ENCODE measurements around the gene RBBP4. TPM values are rescaled to one million over a fixed set of nuclear protein-coding genes. Genes with fewer than 3 reads are reported as not detected.
A peak's percentile ranks its signal among the peaks of the same experiment; 100 is the strongest.

The RBBP4 gene
- total and polyA plus RNA-seq, 2 of the 13 experiments (the other 11 are each of a cell fraction or from before 2014, with no cell fraction given), result 64.4 to 166 TPM

GRCh38 chr1:32733582-32734321 lies 82.7 kb downstream of the RBBP4 start (continued):
- TF ChIP-seq STAG1 (CRISPR knock-in tag; IDR thresholded peaks at IDR 0.05), result 0 out of 2 replicates have a peak, but pooled peaks have one; percentile 4
- TF ChIP-seq PAXIP1 (CRISPR knock-in tag; conservative IDR thresholded peaks at IDR 0.05), result peak; percentile 21; the same call in 1 of the 2 replicates
- peak; percentile 98 for TF ChIP-seq TFAP4 (IDR thresholded peaks at IDR 0.05; ENCODE audit: borderline replicate concordance, low read depth)

Small RNAs within 50 kb of the gene (small RNA-seq; reads per million reads assigned to genes)
- gene RF00019 (ENCODE audit: insufficient read depth in 2 of 3, insufficient read length in 3 of 3, low read depth in 2 of 3, low replicate concordance in 1 of 3), result 0 reads per million in 3 experiments

Other genes with a start within 250 kb of the RBBP4 start
- gene ZBTB8B, start 186.1 kb upstream of the RBBP4 start, total RNA-seq (2016; rRNA removed; fragmentation: Illumina TruSeq; extraction: Trizol), result 0.01 and 0.02 TPM in 2 replicates
- under 0.01 TPM in 1 of 2 replicates, not detected in the other for gene ZBTB8B, start 186.1 kb upstream of the RBBP4 start, polyA plus RNA-seq (2011; rRNA removed)
- 3.7 and 4.7 TPM in 2 replicates for gene ZBTB8A, start 111.8 kb upstream of the RBBP4 start, total RNA-seq (2016; rRNA removed; fragmentation: Illumina TruSeq; extraction: Trizol)
- 0.82 and 1.3 TPM in 2 replicates for gene ZBTB8A, start 111.8 kb upstream of the RBBP4 start, polyA plus RNA-seq (2011; rRNA removed)
- 84.8 and 98.0 TPM in 2 replicates for gene ZBTB8OS, start 658 bp upstream of the RBBP4 start, total RNA-seq (2016; rRNA removed; fragmentation: Illumina TruSeq; extraction: Trizol)
- gene ZBTB8OS, start 658 bp upstream of the RBBP4 start, polyA plus RNA-seq (2011; rRNA removed), result 43.2 and 57.7 TPM in 2 replicates
- gene SYNC, start 51.6 kb downstream of the RBBP4 start, total RNA-seq (2016; rRNA removed; fragmentation: Illumina TruSeq; extraction: Trizol), result 5.4 and 7.2 TPM in 2 replicates
- gene SYNC, start 51.6 kb downstream of the RBBP4 start, polyA plus RNA-seq (2011; rRNA removed), result 2.1 and 2.4 TPM in 2 replicates
- 102 and 113 TPM in 2 replicates for gene YARS1, start 166.2 kb downstream of the RBBP4 start, total RNA-seq (2016; rRNA removed; fragmentation: Illumina TruSeq; extraction: Trizol)
- 50.1 and 52.2 TPM in 2 replicates for gene YARS1, start 166.2 kb downstream of the RBBP4 start, polyA plus RNA-seq (2011; rRNA removed)
- gene S100PBP, start 166.4 kb downstream of the RBBP4 start, total RNA-seq (2016; rRNA removed; fragmentation: Illumina TruSeq; extraction: Trizol), result 26.1 and 28.4 TPM in 2 replicates
- 17.9 and 20.4 TPM in 2 replicates for gene S100PBP, start 166.4 kb downstream of the RBBP4 start, polyA plus RNA-seq (2011; rRNA removed)
- gene FNDC5, start 219.7 kb downstream of the RBBP4 start, total RNA-seq (2016; rRNA removed; fragmentation: Illumina TruSeq; extraction: Trizol), result 1.6 and 3.1 TPM in 2 replicates
- gene FNDC5, start 219.7 kb downstream of the RBBP4 start, polyA plus RNA-seq (2011; rRNA removed), result 1.0 and 1.4 TPM in 2 replicates
- not detected in 2 replicates for gene HPCA, start 235.3 kb downstream of the RBBP4 start, total RNA-seq (2016; rRNA removed; fragmentation: Illumina TruSeq; extraction: Trizol)
- gene HPCA, start 235.3 kb downstream of the RBBP4 start, polyA plus RNA-seq (2011; rRNA removed), result not detected in 2 replicates